ENCODE results near the gene CMTM8.

CMTM8 gene

GRCh38 chr3:32335365-32336112, 97.1 kb downstream of the CMTM8 start:
- H3K9ac ChIP-seq = no peak overlapping the region
- H3K4me2 ChIP-seq = peak overlapping the region in 9 of 11 experiments; percentile 6 to 40 (median 10); a peak in 6 of 22 replicates
- peaks cover 0 to 14% (median 0%) of the 10 kb centered on the region in 11 experiments; a peak in 1 of 22 replicates for H4K20me1 ChIP-seq
- no peak overlapping the region for H3K4me3 ChIP-seq
- TF ChIP-seq Cebpa-rat (IDR thresholded peaks at IDR 0.05) = no peak
- no peaks in the 10 kb centered on the region for H3K27me3 ChIP-seq
- H3K4me1 ChIP-seq = peaks cover 10 to 29% (median 20%) of the 10 kb centered on the region in 10 experiments; a peak in 19 of 20 replicates
- H3K9me3 ChIP-seq (replicated peaks in 1 of 11) = peaks cover 0 to 1% (median 0%) of the 10 kb centered on the region in 11 experiments; a peak in 2 of 22 replicates
- peaks cover 0 to 8% (median 0%) of the 10 kb centered on the region in 11 experiments; a peak in 3 of 22 replicates for H3K36me3 ChIP-seq
- H3K27ac ChIP-seq = no peak overlapping the region

- no peak overlapping the region for H3K9ac ChIP-seq
- H4K20me1 ChIP-seq = peaks cover 0 to 20% (median 0%) of the 10 kb centered on the region in 11 experiments; a peak in 1 of 22 replicates
- no peaks in the 10 kb centered on the region for H3K27me3 ChIP-seq
- no peak overlapping the region for H3K4me3 ChIP-seq
- H3K9me3 ChIP-seq (replicated peaks in 1 of 11) = no peaks in the 10 kb centered on the region
- no peak overlapping the region for H3K27ac ChIP-seq
- no peak for TF ChIP-seq Cebpa-rat (IDR thresholded peaks at IDR 0.05)
- peaks cover 11 to 35% (median 26%) of the 10 kb centered on the region in 10 experiments; a peak in 19 of 20 replicates for H3K4me1 ChIP-seq
- peak overlapping the region in 5 of 11 experiments; percentile 7 to 40 (median 14); a peak in 2 of 22 replicates for H3K4me2 ChIP-seq
- H3K36me3 ChIP-seq = peaks cover 0 to 8% (median 0%) of the 10 kb centered on the region in 11 experiments; a peak in 3 of 22 replicates
Observed at GRCh38 chr3:32336113-32336498, 97.6 kb downstream of the CMTM8 start.

- H3K36me3 ChIP-seq = peaks cover 0 to 8% (median 0%) of the 10 kb centered on the region in 11 experiments; a peak in 3 of 22 replicates
- H3K27me3 ChIP-seq = no peaks in the 10 kb centered on the region
- no peak overlapping the region for H3K9ac ChIP-seq
- no peak overlapping the region for H3K27ac ChIP-seq
- no peaks in the 10 kb centered on the region for H3K9me3 ChIP-seq (replicated peaks in 1 of 11)
- H3K4me3 ChIP-seq = no peak overlapping the region
- H3K4me2 ChIP-seq = no peak overlapping the region
- peaks cover 0 to 21% (median 0%) of the 10 kb centered on the region in 11 experiments; a peak in 1 of 22 replicates for H4K20me1 ChIP-seq
- TF ChIP-seq Cebpa-rat (IDR thresholded peaks at IDR 0.05) = no peak
- peaks cover 5 to 31% (median 25%) of the 10 kb centered on the region in 10 experiments; a peak in 19 of 20 replicates for H3K4me1 ChIP-seq
Observed at GRCh38 chr3:32337505-32337904, 99.0 kb downstream of the CMTM8 start.

- peak overlapping the region in 3 of 11 experiments; percentile 10 to 30 (median 28); a peak in 3 of 22 replicates for H3K4me2 ChIP-seq
- H3K9me3 ChIP-seq (replicated peaks in 1 of 11) = no peaks in the 10 kb centered on the region
- no peak for TF ChIP-seq Cebpa-rat (IDR thresholded peaks at IDR 0.05)
- H3K9ac ChIP-seq = no peak overlapping the region
- H3K27ac ChIP-seq = no peak overlapping the region
- peaks cover 0 to 19% (median 0%) of the 10 kb centered on the region in 11 experiments; a peak in 1 of 22 replicates for H4K20me1 ChIP-seq
- no peak overlapping the region for H3K4me3 ChIP-seq
- H3K27me3 ChIP-seq = no peaks in the 10 kb centered on the region
- peaks cover 0 to 33% (median 25%) of the 10 kb centered on the region in 10 experiments; a peak in 16 of 20 replicates for H3K4me1 ChIP-seq
- H3K36me3 ChIP-seq = peaks cover 0 to 8% (median 0%) of the 10 kb centered on the region in 11 experiments; a peak in 3 of 22 replicates
Observed at GRCh38 chr3:32340039-32340438, 101.6 kb downstream of the CMTM8 start.

- Histone ChIP-seq H3K4me1 (peaks cover 0 to 26% (median 17%) of the 10 kb centered on the region in 10 experiments; a peak in 16 of 20 replicates), H3K27ac (no peak overlapping the region), H3K27me3 (no peaks in the 10 kb centered on the region), H3K9me3 (replicated peaks in 1 of 11) (peaks cover 0 to 3% (median 0%) of the 10 kb centered on the region in 11 experiments; a peak in 3 of 22 replicates), H3K9ac (peak overlapping the region in 3 of 11 experiments; percentile 7 to 30 (median 14); a peak in 1 of 22 replicates), H3K36me3 (peaks cover 0 to 8% (median 0%) of the 10 kb centered on the region in 11 experiments; a peak in 3 of 22 replicates), H4K20me1 (0 out of 22 replicates have a peak, but pooled peaks cover 0 to 13% (median 0%) of the 10 kb centered on the region in 11 experiments), H3K4me3 (no peak overlapping the region), H3K4me2 (peak overlapping the region in 8 of 11 experiments; percentile 2 to 47 (median 22); a peak in 8 of 22 replicates)
- TF ChIP-seq Cebpa-rat (IDR thresholded peaks at IDR 0.05) = no peak
Observed at GRCh38 chr3:32340611-32341365, 102.3 kb downstream of the CMTM8 start.

GRCh38 chr3:32347343-32348125, 109.1 kb downstream of the CMTM8 start:
- Histone ChIP-seq H3K4me1 (peaks cover 15 to 35% (median 21%) of the 10 kb centered on the region in 10 experiments), H3K27ac (peak overlapping the region in 10 of 11 experiments; percentile 7 to 47 (median 39); a peak in 15 of 22 replicates), H3K9ac (peak overlapping the region in 8 of 11 experiments; percentile 1 to 51 (median 28); a peak in 13 of 22 replicates), H4K20me1 (no peaks in the 10 kb centered on the region), H3K9me3 (replicated peaks in 1 of 11) (peaks cover 0 to 13% (median 0%) of the 10 kb centered on the region in 11 experiments; a peak in 3 of 22 replicates), H3K36me3 (no peaks in the 10 kb centered on the region), H3K27me3 (no peaks in the 10 kb centered on the region; a peak in 1 of 22 replicates), H3K4me2 (peak overlapping the region; percentile 55 to 81 (median 76)), H3K4me3 (peak overlapping the region in 2 of 10 experiments; percentile 3 to 22; a peak in 2 of 20 replicates)
- no peak for TF ChIP-seq Cebpa-rat (IDR thresholded peaks at IDR 0.05)

GRCh38 chr3:32349184-32349583, 110.7 kb downstream of the CMTM8 start:
- peaks cover 0 to 13% (median 0%) of the 10 kb centered on the region in 11 experiments; a peak in 3 of 22 replicates for H3K9me3 ChIP-seq (replicated peaks in 1 of 11)
- peaks cover 14 to 27% (median 21%) of the 10 kb centered on the region in 10 experiments for H3K4me1 ChIP-seq
- no peak overlapping the region for H3K4me2 ChIP-seq
- no peak overlapping the region for H3K4me3 ChIP-seq
- no peak overlapping the region for H3K27ac ChIP-seq
- no peak for TF ChIP-seq Cebpa-rat (IDR thresholded peaks at IDR 0.05)
- H3K27me3 ChIP-seq = no peaks in the 10 kb centered on the region; a peak in 1 of 22 replicates
- no peak overlapping the region for H3K9ac ChIP-seq
- H4K20me1 ChIP-seq = no peaks in the 10 kb centered on the region
- H3K36me3 ChIP-seq = no peaks in the 10 kb centered on the region

GRCh38 chr3:32352563-32352962, 114.1 kb downstream of the CMTM8 start:
- peak in 2 of 11 experiments; percentile 39 to 45; a peak in 1 of 22 replicates for TF ChIP-seq Cebpa-rat (IDR thresholded peaks at IDR 0.05)
- Histone ChIP-seq H3K4me3 (no peak overlapping the region), H4K20me1 (no peaks in the 10 kb centered on the region), H3K9ac (no peak overlapping the region), H3K36me3 (peaks cover 0 to 8% (median 4%) of the 10 kb centered on the region in 11 experiments; a peak in 5 of 22 replicates), H3K4me2 (peak overlapping the region in 3 of 11 experiments; percentile 3 to 52 (median 25); a peak in 5 of 22 replicates), H3K4me1 (peaks cover 4 to 17% (median 11%) of the 10 kb centered on the region in 10 experiments), H3K27me3 (no peaks in the 10 kb centered on the region), H3K9me3 (replicated peaks in 1 of 11) (no peaks in the 10 kb centered on the region), H3K27ac (no peak overlapping the region)
